HL-60 (cell line): ENCODE data around the gene DAGLA.

Experiments used
- CTCF ChIP-seq: IDR thresholded peaks from one replicate; pipeline ENCODE4 v1.5.1; 2011; ENCODE audit warnings: low read length, control low read depth, inconsistent platforms; ENCODE audit not compliant: insufficient read depth
- GABPA ChIP-seq: IDR thresholded peaks from 2 replicates; pipeline ENCODE4 v1.6.1; 2012; ENCODE audit warnings: low read depth
- POLR2AphosphoS5 ChIP-seq: IDR thresholded peaks from 2 replicates; pipeline ENCODE4 v1.6.1; 2012; ENCODE audit warnings: low read depth
- REST ChIP-seq: IDR thresholded peaks from 2 replicates; pipeline ENCODE4 v1.6.1; 2012; ENCODE audit warnings: low read depth; ENCODE audit not compliant: insufficient replicate concordance

DNA sequence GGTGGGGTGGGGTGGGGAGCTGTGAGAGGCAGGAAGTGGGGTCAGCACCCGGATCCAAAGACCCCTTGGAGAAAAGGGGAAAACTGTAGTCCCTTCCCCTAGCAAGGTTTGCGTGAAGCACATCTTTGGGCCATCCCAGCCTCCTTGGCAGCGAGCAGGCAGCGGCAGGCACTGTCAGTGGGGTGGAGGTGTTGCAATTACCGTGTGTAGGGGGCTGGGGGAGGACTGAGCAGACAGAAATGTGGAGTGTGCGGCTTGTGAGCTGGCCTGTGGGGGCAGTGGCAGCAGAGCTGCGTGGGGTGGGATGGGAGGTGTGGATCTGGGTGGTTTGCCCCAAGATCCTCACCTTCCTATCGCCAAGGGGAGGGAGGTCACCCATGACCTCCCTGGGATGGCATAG lies 16.4 kb downstream of the DAGLA start:
- TF ChIP-seq CTCF (no peak), POLR2AphosphoS5 (no peak), GABPA (no peak), REST (no peak)
